DND-41 (cell line): ENCODE measurements around the gene ACSL6.

ENCODE experiments used
- EZH2 ChIP-seq: IDR thresholded peaks from 3 replicates; pipeline ENCODE4 v1.6.1; 2012; ENCODE audit warnings: borderline replicate concordance, low read depth, mild to moderate bottlenecking, moderate library complexity, low read length, inconsistent platforms; ENCODE audit not compliant: severe bottlenecking
- TF ChIP-seq, protein P1 (sequence below): IDR thresholded peaks from 2 replicates; pipeline ENCODE4 v1.5.1; 2012; ENCODE audit warnings: borderline replicate concordance, low read length, moderate library complexity, mild to moderate bottlenecking; ENCODE audit not compliant: poor library complexity, severe bottlenecking; ENCODE audit errors: extremely low read depth

DNA sequence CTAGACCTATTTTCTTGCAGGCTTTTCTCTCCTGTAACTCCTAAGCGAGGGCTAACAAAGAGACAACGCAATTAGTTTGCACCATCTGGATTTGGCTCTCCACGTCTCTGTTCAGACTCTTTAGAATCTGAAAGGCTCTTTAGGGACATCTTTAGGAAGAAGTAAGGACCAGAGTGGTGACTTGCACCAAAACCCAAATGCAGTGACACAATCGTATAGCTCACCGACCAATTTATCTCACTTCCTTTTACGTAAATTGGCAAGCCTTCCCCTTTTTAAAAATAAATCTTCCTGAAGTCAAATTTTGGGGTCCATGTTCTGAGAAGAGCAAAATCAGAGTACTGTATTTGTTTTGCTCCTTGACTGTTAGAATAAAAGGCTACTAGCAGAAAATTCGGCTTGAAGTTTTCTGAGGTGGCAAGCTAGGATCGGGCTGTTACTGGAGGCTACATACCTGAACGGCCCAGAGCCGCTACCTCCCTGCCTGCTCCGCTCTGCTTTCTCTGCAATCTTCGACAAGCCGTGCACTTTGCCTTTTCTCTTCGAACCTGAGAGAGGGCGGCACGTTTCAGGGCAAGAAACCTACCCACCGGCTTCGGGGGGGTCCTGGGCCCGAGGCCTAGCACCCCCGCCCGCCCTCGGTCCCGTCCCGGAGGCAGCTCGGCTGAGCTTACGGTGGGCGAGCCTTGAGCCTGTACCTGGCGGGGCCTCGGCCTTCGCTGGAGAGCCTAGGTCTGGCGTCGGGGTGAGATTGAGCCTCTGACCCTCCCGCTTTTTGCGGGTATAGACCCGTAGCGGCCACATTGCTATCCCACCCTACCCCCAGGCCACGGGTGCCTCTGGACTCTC is 66.5 kb downstream of the ACSL6 start:
- TF ChIP-seq EZH2 = no peak
- TF ChIP-seq, protein P1, sequence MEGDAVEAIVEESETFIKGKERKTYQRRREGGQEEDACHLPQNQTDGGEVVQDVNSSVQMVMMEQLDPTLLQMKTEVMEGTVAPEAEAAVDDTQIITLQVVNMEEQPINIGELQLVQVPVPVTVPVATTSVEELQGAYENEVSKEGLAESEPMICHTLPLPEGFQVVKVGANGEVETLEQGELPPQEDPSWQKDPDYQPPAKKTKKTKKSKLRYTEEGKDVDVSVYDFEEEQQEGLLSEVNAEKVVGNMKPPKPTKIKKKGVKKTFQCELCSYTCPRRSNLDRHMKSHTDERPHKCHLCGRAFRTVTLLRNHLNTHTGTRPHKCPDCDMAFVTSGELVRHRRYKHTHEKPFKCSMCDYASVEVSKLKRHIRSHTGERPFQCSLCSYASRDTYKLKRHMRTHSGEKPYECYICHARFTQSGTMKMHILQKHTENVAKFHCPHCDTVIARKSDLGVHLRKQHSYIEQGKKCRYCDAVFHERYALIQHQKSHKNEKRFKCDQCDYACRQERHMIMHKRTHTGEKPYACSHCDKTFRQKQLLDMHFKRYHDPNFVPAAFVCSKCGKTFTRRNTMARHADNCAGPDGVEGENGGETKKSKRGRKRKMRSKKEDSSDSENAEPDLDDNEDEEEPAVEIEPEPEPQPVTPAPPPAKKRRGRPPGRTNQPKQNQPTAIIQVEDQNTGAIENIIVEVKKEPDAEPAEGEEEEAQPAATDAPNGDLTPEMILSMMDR = no peak
